GM18499 (cell line): ENCODE data around the gene INO80C.
A peak's percentile ranks its signal among the peaks of the same experiment; 100 is the strongest.

ENCODE experiments used
- ATAC-seq: cut with Tn5 transposase; IDR thresholded peaks from one replicate; pipeline ENCODE4 v1.9.1; 2021; ENCODE audit warnings: moderate number of reproducible peaks; ENCODE audit not compliant: insufficient read depth, unreplicated experiment

Gene INO80C, protein sequence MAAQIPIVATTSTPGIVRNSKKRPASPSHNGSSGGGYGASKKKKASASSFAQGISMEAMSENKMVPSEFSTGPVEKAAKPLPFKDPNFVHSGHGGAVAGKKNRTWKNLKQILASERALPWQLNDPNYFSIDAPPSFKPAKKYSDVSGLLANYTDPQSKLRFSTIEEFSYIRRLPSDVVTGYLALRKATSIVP

DNA sequence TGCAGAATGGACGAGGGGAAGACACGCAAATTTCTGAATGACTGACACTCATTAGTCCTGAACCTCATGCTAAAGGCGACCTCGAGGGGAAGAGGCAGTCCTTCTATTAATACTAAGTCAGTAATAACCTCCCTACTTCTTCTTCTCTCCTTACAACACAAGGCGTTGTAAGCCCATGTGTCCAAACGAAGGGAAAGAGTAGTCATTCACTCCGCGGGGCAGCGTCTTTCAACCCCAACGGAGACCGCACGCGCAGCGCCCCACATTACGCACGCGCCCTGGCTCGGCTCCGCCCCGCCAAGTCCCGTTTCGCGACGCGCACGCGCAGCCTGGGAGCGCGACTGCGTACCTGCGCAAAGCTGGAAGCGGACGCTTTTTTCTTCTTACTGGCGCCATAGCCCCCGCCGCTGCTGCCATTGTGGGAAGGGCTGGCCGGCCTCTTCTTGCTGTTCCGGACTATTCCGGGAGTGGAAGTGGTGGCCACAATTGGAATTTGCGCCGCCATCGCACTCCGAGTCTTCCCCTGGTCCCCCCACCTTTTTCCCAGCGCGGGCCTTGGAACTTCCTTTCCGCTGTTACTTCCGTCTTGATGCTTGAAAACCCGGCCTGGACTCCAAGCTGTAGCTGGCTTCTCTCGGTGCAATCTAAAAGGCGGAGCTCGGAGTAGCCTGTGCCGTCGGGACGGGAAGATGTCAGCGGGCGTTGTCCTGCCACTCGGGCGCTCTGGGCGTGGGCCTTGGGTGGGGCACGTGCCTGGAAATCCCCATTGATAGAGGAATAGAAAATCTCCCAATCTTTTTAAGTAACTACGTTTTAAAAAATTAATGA is at the start of gene INO80C:
TSS of gene INO80C (minus strand) at position 591 of the 828 bp plus-strand sequence. CDS start at position 505, 86 bp downstream.
- peak; percentile 72 for ATAC-seq

DNA sequence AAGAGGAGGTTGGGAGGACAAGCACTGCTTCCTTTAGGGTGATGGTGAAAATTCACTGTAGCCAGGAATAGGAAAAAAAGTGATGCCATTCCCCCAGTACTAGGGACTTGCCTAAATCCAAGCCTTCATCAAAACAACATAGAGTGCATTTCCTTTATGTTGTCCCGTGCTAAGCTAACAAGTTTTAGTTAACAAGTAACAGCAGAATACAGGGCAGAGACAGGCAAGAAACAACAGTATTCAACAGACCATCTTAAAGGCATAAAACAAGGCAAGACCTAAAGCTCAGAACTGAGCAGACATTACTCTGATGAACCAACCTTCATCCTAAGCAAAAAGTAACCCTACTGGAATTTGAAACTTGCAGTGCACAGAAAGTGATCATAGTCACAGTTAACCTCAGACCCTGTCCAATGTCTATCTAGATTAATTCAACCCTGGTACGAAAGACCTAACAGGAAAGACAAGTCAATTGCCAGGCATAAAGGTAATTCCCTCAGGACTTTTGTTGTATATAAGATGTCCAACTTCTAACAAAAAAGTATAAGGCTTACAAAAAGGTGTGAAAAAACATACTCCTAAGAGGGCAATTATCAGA is 49.3 kb upstream of the INO80C start:
- ATAC-seq: no peak

DNA sequence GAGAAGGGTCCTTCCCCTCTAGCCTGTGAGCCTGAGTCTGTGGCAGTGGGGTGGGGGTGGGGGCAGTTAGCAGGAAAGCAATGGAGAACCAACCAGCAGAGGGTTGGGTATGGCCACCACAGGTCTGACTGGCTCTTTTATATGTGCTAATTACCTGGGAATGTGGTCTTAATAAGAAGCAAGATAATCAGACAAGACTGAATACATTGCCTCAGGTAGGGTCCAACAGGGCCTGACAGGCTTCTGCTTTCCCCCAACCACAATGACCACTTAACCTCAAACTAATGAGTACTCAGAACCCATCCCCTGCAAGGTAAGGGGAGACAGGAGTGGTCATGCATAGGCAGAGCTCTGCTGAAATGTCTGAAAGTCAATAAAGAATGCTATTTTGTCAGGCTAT is 44.6 kb upstream of the INO80C start:
- ATAC-seq: no peak

DNA sequence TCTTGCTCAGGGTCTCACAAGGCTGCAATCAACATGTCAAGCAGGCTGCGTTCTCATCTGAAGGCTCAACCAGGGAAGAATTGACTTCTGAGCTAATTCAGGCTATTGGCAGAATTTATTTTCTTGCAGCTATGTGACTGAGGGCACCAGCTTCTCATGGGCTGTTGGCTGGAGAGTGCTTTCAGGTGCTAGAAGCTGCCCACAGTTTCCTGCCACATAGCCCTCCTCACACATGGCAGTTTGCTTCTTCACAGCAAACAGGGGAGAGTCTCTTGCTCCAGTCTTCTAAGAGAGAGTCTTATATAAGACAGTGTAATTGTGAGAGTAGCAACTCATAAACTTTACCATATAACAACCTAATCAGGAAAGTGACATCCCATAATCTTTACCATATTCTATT is 37.5 kb upstream of the INO80C start:
- ATAC-seq: no peak

DNA sequence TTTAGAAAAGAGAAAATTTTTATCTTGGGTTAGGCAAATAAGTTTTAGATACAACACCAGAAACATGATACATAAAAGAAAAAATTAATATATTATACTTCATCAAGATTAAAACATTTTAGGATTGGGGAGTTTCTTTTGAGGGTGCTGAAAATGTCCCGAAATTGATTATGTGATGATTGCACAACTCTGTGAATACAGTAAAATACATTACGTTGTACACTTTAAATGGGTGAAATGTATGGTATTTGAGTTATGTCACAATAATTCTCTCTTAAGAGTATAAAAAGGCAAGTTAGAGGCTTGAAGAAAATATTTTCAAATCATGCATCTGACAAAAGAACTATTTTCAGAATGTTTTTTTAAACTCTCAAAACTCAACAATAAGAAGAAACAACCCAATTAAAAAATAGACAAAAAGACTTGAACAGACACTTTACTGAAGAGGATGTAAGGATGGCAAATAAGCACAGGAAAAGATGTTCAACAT is 36.2 kb upstream of the INO80C start:
- ATAC-seq: no peak

DNA sequence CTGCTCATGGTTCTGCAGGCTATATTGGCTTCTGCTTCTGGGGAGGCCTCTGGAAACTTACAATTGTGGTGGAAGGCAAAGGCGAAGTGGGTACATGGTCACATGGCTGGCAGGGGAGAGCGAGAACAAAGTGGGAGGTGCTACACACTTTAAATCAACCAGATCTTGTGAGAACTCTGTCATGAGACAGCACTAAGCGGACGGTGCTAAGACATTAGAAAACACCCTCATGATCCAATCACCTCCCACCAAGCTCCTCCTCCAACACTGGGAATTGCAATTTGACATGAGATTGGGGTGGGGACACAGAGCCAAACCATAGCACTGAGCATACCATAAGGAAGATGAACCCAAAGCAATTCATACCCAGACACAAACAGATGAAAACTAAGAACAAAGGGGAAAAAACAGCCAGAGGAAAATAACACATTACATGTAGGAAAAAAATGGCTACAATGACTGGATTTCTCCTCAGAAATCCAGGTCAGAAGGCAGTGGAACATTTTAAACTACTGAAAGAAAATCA is 31.1 kb upstream of the INO80C start:
- no peak for ATAC-seq

DNA sequence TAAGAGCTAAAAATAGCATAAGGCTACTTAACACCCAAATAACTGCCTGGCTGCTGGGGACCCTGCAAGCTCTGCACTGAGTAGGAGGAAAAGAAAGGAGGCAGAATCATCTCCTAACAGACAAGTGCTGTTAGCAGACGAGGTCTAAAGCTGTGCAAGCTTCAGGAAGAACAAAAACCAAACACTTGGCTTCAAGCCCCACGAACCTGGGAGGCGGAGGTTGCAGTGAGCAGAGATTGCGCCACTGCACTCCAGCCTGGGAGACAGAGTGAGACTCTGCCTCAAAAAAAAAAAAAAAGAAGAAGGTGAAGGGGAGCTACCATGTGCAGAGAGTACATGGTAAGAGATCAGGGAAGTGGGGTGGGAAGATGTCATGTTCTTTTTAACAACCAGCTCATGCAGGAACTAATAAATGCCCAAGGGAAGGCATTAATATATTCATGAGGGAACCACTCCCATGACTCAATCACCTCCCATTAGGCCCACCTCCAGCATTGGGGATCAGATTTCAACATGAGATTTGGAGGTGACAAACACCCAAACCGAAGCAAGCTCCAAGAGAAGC is 28.8 kb upstream of the INO80C start:
- ATAC-seq: no peak

DNA sequence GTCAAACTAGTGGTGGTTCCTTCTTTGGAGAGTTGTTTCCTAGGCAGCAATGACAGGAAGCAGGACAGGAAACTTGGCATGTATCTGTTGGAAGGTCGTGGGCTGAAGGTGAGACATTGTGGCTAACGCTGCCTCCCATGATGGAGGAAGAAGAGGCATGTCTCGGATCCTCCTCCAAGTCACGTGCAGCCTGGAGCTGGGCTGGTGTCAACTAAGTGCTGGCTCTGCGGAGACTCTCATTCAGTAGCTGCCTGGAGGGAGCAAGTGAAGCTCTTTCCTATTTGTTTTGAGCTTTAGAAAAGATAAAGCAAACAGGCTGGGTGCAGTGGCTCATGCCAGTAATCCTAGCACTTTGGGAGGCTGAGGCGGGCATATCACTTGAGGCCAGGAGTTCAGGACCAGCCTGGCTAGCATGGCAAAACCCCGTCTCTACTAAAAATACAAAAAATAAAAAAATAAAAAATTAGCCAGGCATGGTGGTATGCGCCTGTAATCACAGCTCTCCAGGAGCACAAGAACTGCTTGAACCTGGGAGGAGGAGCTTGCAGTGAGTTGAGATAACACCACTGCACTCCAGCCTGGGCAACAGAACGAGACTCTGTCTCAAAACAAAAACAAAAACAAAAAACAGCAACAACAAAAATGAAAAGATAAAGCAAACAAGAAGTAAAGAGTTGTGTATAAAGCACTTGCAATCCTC is 28.2 kb upstream of the INO80C start:
- no peak for ATAC-seq

DNA sequence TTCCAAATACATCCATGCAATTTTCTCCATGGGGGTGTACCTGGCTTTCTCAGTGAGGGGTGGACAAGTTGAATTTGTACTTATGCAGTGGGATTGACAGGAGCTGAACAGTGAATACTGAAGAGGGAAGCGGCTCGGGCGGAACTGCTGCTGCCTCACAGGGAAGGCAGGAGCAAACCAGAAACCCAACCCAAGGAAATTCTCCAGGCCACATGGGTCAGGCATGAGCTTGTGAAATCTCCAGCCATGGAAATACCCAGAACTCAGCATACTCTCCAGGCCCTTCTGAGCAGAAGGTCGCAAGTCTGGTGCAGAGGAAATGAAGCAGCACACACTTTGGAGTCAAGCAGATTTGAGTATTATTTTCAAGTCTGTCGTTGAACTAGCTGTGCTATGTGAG is 26.5 kb upstream of the INO80C start:
- no peak for ATAC-seq

DNA sequence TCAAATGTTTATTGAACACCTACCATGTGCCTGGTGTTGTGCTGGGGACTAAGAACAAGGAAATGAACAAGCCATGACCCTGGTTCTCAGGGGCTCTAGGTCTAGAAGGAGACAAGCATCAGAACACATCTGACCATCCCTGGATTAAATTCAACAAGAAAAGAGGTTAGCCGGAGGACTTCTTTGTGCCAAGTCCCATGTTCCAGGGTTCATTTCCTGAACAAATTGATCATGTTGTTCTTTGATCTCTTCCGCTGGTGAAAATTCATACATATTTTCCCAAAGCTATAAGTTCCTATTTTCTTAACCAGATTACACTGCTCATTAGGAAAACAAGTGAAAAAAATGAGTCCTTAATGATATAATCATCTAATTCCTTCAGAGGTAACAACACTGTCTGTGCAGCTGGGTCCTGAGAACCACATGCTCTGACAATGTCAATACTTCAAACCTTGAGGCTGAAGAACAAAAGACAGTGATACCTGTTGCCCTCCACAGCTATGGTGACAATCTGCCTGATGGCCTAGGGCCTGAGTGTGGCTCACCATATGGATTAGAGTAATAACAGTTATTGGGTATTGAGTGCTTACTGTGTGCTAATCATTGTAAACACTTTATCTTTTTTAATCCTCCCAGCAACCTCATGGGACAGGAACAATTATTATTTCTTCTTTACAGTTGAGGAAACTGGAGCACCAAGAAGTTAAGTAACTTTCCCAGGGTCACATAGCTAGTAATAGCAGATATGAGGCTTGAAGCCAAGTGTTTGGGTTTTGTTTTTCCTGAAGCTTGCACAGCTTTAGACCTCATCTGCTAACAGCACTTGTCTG is 24.6 kb upstream of the INO80C start:
- no peak for ATAC-seq

DNA sequence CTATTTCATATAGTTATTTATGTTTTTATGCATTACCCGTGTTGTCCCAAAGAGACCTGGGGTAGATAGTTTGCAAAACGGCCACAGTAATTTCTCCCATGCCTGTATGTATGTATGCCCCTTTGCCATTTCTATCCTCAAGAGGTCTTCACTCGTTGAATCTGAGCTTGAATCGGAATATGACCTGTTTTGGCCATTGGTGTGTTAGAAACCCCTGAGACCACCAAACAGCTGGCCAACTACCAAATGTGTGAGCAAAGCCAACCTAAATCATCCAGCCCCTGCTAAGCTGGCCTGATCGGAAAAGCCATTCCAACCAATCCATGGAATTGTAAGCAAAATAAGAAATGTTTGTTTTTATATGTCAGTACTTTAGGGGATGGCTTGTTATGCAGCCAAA is 23.4 kb upstream of the INO80C start:
- ATAC-seq: no peak

DNA sequence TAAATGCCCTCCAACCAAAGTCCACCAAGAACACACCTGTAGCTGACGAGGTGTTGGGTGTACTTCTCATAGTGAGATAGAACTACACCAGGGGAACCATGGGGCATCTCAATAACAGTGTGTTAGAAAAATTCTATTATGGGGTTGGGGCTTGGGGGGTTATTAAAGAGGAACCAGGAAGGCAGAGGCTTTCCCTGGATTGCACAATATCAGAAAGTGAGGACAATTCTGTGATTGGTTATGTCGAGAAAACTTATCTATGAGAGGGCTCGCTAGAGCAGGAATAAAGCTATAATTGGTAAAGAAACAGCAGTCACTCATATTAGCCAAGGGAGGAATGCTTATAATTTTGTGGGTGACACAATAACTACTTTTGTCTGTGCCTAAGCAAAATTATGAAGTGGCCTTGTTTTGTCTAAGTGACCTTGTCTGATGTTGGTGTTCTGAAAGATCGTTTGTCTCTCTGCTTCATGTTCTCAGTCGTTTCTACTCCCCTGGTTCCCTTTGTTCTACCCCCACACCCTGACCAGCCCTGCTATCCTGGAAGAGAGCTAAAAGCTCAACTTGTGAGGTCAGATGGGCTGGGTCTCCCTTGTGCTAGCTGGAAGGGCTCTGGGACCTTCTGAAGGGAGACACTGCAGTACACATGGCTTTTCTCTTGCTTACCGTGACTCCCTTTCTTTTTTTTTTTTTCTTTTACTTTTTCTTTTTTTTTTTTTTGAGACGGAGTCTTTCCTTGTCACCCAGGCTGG is 21.6 kb upstream of the INO80C start:
- ATAC-seq: no peak

DNA sequence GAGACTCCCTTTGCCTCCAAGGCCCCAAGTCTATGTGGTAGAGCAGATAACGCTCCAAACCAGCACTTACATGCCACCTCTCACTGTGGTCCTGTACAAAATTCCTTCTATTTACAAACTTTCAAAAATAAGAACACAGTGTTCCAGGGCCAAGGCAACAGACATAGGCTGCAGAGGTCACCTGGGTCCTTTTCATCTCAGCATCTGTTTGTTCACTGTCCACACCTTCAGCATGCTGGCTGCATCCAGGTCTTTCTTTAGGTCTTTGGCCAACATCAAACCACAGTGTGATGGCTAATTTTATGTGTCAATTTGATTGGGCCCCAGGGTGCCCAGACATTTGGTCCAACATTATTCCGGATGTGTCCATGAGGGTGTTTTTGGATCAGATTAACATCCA is 20.0 kb upstream of the INO80C start:
- ATAC-seq: no peak

DNA sequence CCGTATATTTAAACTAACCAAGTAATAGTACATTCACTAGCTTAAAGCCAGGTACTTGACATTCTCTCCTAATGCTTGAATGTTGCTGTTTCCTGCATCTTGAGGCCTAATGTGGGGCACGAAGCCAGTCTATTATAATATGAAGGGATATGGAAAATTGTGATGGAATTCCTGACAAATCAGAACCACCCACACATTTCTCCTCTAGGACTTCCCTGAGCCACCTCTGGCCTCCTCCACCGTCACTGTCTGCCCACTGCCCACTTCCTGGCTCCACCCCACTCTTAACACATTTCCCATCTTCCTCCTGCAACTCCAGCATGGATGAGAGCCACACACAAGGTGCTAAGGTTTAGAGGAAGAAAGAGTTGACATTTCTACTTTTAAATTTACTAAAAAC is 19.0 kb upstream of the INO80C start:
- ATAC-seq: no peak

DNA sequence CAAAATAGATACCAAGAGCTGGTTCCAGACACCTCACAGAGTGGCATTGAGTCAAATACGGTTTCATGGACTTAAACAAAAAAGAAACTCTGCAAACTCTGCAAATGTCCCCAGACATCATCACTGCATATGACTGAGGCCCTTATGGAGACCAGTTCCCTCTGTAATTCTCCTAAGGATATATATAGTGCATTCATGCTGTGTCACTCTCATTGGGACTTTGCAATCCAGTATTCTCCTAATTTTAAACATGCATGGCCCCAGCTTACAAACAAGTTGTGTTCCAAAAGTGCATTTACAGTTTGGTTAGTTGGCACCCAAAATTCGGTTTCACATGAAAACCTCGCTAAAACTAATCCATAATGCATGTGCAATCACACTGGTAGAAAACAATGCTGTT is 18.6 kb upstream of the INO80C start:
- ATAC-seq: no peak

DNA sequence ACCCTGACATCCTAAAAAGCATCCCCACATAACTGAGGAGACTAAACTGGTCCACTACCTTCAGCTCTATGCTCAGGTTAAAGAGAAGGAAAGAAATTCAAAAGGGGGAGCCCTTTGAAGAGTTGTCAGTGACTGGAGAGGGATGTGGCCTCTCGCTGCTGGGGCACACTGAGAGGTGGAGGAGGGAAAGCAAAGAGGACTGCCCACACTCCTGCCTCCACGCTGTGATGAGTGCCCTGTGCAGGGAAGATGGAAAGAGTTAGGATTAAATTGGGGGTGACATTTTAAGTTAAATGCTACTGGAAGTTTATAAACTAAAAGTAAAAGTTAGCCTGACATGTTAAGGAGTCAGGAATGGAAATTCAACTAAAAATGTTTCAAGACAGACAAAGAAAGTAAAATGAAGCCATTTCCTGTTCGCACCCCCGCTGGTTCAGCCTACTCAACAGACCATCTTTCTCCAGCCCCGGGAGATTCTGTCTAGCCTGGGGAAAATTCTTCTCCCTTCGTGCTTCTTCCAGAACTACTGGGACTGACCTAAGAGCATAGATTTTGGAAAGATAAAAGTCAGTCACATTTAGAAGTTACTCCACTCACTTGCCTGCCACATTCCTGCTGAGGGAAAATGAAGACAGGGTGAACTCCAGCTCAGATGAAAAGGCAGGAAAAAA is 17.8 kb upstream of the INO80C start:
- no peak for ATAC-seq

DNA sequence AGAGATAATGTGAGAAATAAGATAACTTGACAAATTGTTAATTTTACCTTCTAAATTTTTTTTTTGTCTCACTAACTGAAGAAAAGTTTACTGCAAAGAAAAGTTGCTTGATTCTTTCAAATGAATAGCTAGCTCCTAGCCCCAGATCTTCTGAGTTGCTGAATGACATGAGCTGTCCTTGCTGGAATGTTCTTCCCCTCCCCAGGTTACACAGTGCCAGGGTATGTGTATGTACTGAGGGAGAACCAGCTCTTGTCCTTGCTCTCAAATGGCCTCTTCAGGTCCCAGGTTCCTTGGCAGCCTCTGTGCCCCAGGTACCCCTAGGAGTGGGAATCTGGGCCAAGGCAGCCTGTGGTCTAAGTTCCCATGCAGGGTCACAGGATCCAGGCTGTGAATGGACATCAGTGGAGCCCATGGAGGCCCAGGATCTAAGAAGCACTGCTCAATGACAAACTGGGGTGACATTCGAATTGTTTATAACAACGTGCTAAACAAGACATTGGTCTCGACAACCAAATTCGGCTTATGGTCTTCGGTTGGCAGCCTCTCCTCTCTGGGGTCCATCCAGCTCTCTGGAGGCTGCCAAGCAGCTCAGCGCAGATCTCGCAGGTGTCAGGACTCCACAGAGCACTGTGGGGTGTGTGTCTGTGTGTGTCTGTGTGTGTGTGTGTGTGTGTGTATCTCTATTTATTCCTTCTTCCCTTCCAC is 17.1 kb upstream of the INO80C start:
- ATAC-seq: no peak

DNA sequence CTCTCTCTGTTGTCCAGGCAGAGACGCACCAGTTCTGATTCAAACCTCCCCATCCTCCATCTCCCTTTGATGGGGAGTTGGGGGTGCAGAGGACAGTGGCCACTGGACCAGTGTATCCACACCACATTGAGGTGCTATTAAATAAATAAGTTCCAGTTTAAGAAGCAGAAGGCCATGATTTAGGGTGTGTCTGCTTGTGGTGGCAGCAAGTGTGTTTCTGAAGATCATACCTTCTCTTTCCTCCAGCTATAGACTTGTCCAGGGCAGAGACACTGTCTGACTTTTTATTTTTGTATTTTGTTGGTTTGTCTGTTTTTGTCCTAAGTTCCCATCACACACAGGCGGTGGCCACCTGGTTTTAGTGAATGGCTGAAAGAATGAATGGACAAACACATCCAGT is 16.5 kb upstream of the INO80C start:
- ATAC-seq: no peak
